Mononuclear cell (primary cell): ENCODE measurements around the gene FKBP7. TPM values are rescaled to one million over a fixed set of nuclear protein-coding genes. Genes with fewer than 3 reads are reported as not detected.
A peak's percentile ranks its signal among the peaks of the same experiment; 100 is the strongest.

ENCODE experiments used
- H3K27me3 ChIP-seq: 2 replicates; pipeline ENCODE4 v1.6.0; 2011; ENCODE audit warnings: low read length, control low read depth; ENCODE audit not compliant: insufficient read depth
- H3K4me1 ChIP-seq: 2 replicates; pipeline ENCODE4 v1.5.1; 2011; ENCODE audit warnings: mild to moderate bottlenecking, low read length, control low read depth; ENCODE audit not compliant: insufficient read depth
- H3K4me3 ChIP-seq: 2 replicates; pipeline ENCODE4 v1.5.1; 2011; ENCODE audit warnings: mild to moderate bottlenecking, low read length, moderate library complexity
- H3K9me3 ChIP-seq: 2 replicates; pipeline ENCODE4 v1.5.1; 2011; ENCODE audit warnings: low read depth, mild to moderate bottlenecking, control low read depth, low read length
- total RNA-seq: library from RNA; depleted of rRNA; stranded (reverse); fragments of >200 nt; gene quantifications from one replicate; pipeline ENCODE4 v1.2.3, GENCODE V29; 2012

Gene FKBP7
- total RNA-seq, 1 donor, result 0.21 TPM

DNA sequence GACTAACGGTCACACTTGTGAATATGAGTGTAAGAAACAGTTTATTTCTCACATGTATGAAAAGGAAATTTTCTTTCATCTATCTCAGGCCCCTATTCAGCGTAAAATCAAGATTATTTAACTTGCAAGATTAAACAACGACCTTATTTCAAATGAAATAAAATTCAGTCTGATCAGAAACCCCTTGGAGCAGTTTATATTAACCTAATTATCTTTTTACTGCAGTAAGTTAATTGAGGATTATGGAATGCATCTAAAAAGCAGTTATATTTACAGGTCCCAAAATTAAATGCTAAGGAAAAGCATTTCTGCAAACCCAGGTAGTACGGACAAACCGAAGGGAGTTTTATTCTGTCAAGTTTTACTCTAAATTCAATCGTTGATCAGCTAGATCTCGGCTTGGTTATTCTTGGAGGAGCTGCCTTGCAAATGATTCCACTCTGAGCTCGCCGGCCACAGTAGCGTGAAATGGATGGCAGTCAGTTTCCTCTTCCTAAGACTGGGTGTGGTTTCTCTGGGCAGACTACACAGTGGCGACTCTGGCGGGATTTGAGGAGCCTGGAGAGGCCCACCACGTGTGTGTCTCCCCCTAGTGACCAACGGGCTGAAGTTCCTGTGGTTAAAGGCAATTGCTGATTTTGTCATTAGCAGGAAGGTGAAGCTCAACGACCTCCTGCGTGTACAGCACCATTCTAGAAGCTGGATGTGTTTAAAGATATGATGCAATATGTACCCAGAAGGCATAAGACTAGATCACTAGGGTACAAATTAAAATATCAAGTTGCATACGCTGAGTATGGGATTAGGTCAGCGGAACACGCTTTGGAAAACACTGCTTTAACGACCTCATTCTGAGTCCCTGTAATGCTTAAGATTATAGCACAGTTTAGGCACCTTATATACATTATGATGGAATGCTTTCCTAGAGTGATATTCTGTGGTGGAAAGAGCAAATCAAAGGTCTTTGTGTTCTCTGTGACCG lies 63.8 kb downstream of the FKBP7 start:
- Histone ChIP-seq H3K4me3 (peak overlapping the region; percentile 64), H3K27me3 (no peaks in the 10 kb centered on the region), H3K9me3 (no peaks in the 10 kb centered on the region), H3K4me1 (peaks cover 14% of the 10 kb centered on the region)

Other genes with a start within 250 kb of the FKBP7 start
- 89.5 TPM for gene PRKRA, start 27.4 kb downstream of the FKBP7 start, total RNA-seq
- gene PJVK, start 27.2 kb downstream of the FKBP7 start, total RNA-seq, result 1.2 TPM
- 17.6 TPM for gene PLEKHA3, start 1.9 kb upstream of the FKBP7 start, total RNA-seq